Upper lobe of left lung (tissue), 4 donors: Measurements from ENCODE around the gene TMEM50A.
"Not testable (repeated sequence)": the region's sequence is repeated elsewhere in the genome, so short reads cannot be mapped to it uniquely, and the experiment has no call there.

Experiments used
- CTCF ChIP-seq, 6 experiments: fragments of 450-650 bp in 4 of 6; fragments of 200-600 bp in 2 of 6; sonication (generic) in 2 of 6; IDR thresholded peaks; one replicate each; pipeline ENCODE4 v1.5.1; 2016 to 2019; ENCODE audit warnings: antibody characterized with exemption in 6 of 6
- POLR2AphosphoS5 ChIP-seq, 2 donors: sonication (generic); formaldehyde crosslinking; IDR thresholded peaks; one replicate each; pipeline ENCODE4 v1.5.1; 2017; ENCODE audit warnings: antibody characterized with exemption in 2 of 2

GRCh38 chr1:25398079-25398478 is 59.9 kb downstream of the TMEM50A start:
- not testable (repeated sequence) for TF ChIP-seq CTCF, POLR2AphosphoS5 (IDR thresholded peaks at IDR 0.05)
